Activated CD8-positive, alpha-beta T cell treated with anti-CD3 and anti-CD28 coated beads for 36 hours (primary cell): ENCODE results near the gene GPR158. TPM values are rescaled to one million over a fixed set of nuclear protein-coding genes. Genes with fewer than 3 reads are reported as not detected.
A peak's percentile ranks its signal among the peaks of the same experiment; 100 is the strongest.

Experiments
- ATAC-seq: fragments of 200-7000 bp; cut with Tn5 transposase; one replicate; pipeline ENCODE4 v1.10.0; 2021; ENCODE audit warnings: mild to moderate bottlenecking, moderate library complexity
- CTCF ChIA-PET: fragments of 350-600 bp; sonication (Branson Sonifier 250); formaldehyde crosslinking; loops from one replicate; lab custom pipeline; 2021; ENCODE audit warnings: antibody characterized with exemption; lab: Charles Lee
- POLR2A ChIA-PET: fragments of 350-600 bp; sonication (Branson Sonifier 250); formaldehyde crosslinking; loops from one replicate; lab custom pipeline; 2021; ENCODE audit warnings: antibody characterized with exemption; lab: Charles Lee
- DNase-seq: peaks from one replicate; pipeline ENCODE4 v3.0.0-alpha.2; 2020
- H3K27ac Mint-ChIP-seq: one replicate; pipeline ENCODE4 v1.8.0; 2021; ENCODE audit warnings: mild to moderate bottlenecking, mixed read lengths
- H3K27me3 Mint-ChIP-seq: one replicate; pipeline ENCODE4 v1.8.0; 2021; ENCODE audit warnings: mixed read lengths
- H3K36me3 Mint-ChIP-seq: one replicate; pipeline ENCODE4 v1.8.0; 2021; ENCODE audit warnings: low read depth, mixed read lengths
- H3K4me1 Mint-ChIP-seq: one replicate; pipeline ENCODE4 v1.8.0; 2021; ENCODE audit warnings: low read depth, mixed read lengths
- H3K4me3 Mint-ChIP-seq: one replicate; pipeline ENCODE4 v1.8.0; 2021; ENCODE audit warnings: mild to moderate bottlenecking, moderate library complexity, mixed read lengths
- H3K9me3 Mint-ChIP-seq: one replicate; pipeline ENCODE4 v1.8.0; 2021; ENCODE audit warnings: mixed read lengths
- intact Hi-C: fragments of 100-400 bp; cut with micrococcal nuclease; formaldehyde crosslinking; loops from one replicate; pipeline ENCODE4 v1.10.0; 2022
- total RNA-seq, 2 experiments: library from RNA; stranded (reverse); gene quantifications; one replicate each; pipeline ENCODE4 v1.2.3, GENCODE V29; 2021
- TF ChIP-seq, protein P1 (sequence below): fragments of 200-600 bp; IDR thresholded peaks from one replicate; pipeline ENCODE4 v1.8.0; 2022; ENCODE audit warnings: antibody characterized with exemption, mild to moderate bottlenecking

GPR158 gene
- total RNA-seq, 2 experiments from 2014 or later: not detected

DNA sequence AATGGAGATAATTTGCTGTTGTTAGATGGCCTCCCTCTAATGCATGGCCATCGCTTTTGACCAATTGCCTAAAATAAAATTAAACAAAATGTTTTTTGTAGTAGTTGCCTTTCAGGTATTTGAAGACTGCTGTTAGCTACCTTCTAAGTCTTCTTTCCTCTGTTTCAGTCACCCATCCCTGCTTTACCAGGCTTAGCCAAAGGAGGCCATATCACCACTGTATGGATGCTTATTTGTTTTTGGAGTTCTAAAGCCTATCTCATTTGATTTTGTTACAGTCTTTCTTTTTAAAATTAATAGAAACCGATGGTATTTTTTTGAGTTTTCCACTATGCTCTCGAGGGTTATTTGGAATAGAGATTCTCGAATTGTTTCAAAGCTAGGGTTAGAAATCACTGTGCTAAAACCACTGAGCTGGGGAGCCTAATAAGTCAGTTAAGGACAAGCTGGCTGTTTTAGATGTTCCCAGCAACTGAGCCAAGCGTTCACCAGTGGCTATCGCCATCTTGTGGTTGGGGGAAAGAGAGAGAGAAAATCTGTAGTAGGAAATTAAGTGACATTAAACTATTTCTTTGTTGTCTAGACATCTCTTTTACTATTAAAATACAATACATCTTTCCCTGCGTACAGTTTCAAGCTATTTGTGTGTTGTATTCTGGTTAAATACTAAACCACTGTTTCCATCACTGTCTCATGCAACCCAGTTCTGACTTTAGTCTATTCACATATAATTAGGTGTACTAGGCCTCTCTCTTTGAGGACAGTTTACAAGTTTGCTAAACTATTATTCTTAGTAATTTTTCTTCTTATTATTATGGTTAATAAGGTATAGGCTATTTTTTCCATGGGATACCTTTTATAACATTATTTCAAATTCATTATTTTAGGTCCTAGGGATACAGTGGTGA lies 52.2 kb downstream of the GPR158 start:
- CTCF ChIA-PET: interaction anchor here (0.7 to 1.6 kb wide), 9 partner anchors 11 to 610 kb away, joined by 3 to 12 read pairs (median 3); no protein-coding TSS in a partner anchor
- H3K27me3 Mint-ChIP-seq: peaks cover 4% of the 10 kb centered on the region
- DNase-seq (peak; percentile 22), ATAC-seq (no peak)
- no peaks in the 10 kb centered on the region for H3K4me1 Mint-ChIP-seq
- H3K9me3 Mint-ChIP-seq: no peaks in the 10 kb centered on the region
- H3K36me3 Mint-ChIP-seq: no peaks in the 10 kb centered on the region
- no peak overlapping the region for H3K4me3 Mint-ChIP-seq
- H3K27ac Mint-ChIP-seq: no peak overlapping the region
- intact Hi-C loops: loop anchor here (5.0 kb wide), 1 partner anchor 115 kb away; no protein-coding TSS in a partner anchor
- TF ChIP-seq, protein P1, sequence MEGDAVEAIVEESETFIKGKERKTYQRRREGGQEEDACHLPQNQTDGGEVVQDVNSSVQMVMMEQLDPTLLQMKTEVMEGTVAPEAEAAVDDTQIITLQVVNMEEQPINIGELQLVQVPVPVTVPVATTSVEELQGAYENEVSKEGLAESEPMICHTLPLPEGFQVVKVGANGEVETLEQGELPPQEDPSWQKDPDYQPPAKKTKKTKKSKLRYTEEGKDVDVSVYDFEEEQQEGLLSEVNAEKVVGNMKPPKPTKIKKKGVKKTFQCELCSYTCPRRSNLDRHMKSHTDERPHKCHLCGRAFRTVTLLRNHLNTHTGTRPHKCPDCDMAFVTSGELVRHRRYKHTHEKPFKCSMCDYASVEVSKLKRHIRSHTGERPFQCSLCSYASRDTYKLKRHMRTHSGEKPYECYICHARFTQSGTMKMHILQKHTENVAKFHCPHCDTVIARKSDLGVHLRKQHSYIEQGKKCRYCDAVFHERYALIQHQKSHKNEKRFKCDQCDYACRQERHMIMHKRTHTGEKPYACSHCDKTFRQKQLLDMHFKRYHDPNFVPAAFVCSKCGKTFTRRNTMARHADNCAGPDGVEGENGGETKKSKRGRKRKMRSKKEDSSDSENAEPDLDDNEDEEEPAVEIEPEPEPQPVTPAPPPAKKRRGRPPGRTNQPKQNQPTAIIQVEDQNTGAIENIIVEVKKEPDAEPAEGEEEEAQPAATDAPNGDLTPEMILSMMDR: peak; percentile 59
- POLR2A ChIA-PET: no interaction called here

DNA sequence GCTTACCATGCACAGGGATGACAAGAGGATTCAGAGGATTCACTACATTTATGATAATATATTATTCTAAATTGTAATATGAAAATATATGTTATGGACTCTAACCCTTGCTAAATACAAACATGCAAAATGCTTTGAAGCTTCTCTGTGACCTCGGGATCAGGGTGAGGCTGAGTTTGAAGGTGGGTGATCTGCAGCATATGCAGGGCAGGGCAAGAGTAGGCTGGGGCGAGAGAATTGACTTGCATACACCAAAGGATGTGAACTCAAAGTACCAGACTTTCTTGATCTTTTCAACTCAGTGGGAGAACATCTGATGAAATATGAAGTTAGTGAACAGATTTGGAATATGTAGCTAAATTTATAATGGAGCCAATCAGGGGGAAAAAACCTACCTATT lies 57.0 kb downstream of the GPR158 start:
- Mint-ChIP-seq H3K9me3 (no peaks in the 10 kb centered on the region), H3K4me3 (no peak overlapping the region), H3K27ac (no peak overlapping the region), H3K27me3 (peaks cover 3% of the 10 kb centered on the region), H3K4me1 (no peaks in the 10 kb centered on the region), H3K36me3 (no peaks in the 10 kb centered on the region)
- DNase-seq: no peak
- CTCF ChIA-PET: interaction anchor here (1.6 kb wide), 1 partner anchor 118 kb away, joined by 8 read pairs; no protein-coding TSS in a partner anchor
- intact Hi-C loops: no loop called here
- POLR2A ChIA-PET: no interaction called here
- ATAC-seq: no peak
- TF ChIP-seq, protein P1: no peak

DNA sequence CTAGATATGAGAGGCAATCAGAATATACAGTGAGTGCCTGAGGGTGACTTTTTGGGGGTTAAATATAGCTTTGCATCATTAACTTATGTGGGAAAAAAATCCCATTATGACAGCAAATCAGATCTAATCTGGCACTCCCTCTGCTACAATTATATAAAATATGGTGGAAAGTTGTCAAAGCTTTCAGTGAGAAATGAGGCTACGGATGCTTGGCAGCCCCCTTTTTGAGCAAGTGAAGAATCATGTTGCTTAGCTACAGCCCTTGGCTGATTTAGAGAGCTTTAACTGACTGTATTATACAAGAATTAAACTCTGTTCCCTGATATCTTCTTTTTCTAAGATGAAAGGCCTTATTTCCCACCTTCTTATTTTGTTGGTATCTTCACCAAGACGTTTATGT lies 57.4 kb downstream of the GPR158 start:
- ChIA-PET POLR2A (no interaction called here), CTCF (interaction anchor here (1.6 kb wide), 1 partner anchor 119 kb away, joined by 8 read pairs; no protein-coding TSS in a partner anchor)
- intact Hi-C loops: no loop called here
- TF ChIP-seq, protein P1: no peak
- no peaks in the 10 kb centered on the region for H3K9me3 Mint-ChIP-seq
- ATAC-seq: no peak
- H3K36me3 Mint-ChIP-seq: no peaks in the 10 kb centered on the region
- H3K4me3 Mint-ChIP-seq: no peak overlapping the region
- DNase-seq: no peak
- H3K27me3 Mint-ChIP-seq: peaks cover 3% of the 10 kb centered on the region
- H3K4me1 Mint-ChIP-seq: no peaks in the 10 kb centered on the region
- no peak overlapping the region for H3K27ac Mint-ChIP-seq

DNA sequence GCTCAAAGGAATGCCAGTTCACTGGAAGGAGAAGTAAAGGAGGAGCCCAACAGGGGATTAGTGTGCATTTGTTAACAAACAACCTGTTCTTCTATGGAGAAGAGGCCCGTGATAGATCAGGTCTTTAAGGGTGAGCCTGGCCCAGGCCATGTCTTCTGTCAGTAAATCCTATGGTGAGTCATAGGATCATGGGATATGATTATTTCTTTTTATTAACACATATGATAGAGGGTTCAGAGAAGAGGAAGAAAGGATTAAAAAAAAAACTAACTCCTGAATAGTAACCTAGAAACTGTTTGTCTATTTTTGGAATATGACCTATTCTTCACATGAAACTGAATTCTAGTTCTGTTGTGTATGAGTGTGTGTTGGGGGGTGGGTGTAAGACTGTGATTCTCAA lies 70.4 kb downstream of the GPR158 start:
- ChIA-PET POLR2A (no interaction called here), CTCF (no interaction called here)
- Mint-ChIP-seq H3K36me3 (no peaks in the 10 kb centered on the region), H3K4me1 (no peaks in the 10 kb centered on the region), H3K4me3 (no peak overlapping the region), H3K9me3 (no peaks in the 10 kb centered on the region), H3K27me3 (no peaks in the 10 kb centered on the region), H3K27ac (no peak overlapping the region)
- ATAC-seq: no peak
- no peak for DNase-seq
- intact Hi-C loops: no loop called here
- TF ChIP-seq, protein P1: no peak

DNA sequence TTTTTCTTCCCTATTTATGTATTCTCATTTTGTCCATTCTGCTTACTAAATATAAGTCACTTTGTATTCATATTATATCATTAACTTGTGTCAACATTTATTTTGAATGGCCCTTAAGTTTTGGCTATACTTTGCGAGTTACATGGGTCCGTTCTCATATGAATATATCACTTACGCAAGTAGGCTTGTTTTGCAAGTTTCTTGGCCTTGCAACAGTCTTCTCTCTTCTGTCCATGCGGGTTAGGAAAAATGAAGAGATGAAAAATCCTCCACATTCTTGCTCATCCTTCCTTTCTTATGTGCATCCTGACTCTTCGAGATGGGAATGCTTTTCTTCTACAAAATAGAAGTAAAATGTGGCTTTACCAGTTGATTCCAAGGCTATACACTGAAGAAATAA lies 82.8 kb downstream of the GPR158 start:
- Mint-ChIP-seq H3K27ac (no peak overlapping the region), H3K36me3 (no peaks in the 10 kb centered on the region), H3K4me3 (no peak overlapping the region), H3K9me3 (no peaks in the 10 kb centered on the region), H3K4me1 (no peaks in the 10 kb centered on the region), H3K27me3 (no peaks in the 10 kb centered on the region)
- TF ChIP-seq, protein P1: no peak
- POLR2A ChIA-PET: no interaction called here
- ATAC-seq (no peak), DNase-seq (no peak)
- CTCF ChIA-PET: no interaction called here
- intact Hi-C loops: no loop called here
